Measurements from ENCODE around the gene LSMEM2.

LSMEM2 gene

DNA sequence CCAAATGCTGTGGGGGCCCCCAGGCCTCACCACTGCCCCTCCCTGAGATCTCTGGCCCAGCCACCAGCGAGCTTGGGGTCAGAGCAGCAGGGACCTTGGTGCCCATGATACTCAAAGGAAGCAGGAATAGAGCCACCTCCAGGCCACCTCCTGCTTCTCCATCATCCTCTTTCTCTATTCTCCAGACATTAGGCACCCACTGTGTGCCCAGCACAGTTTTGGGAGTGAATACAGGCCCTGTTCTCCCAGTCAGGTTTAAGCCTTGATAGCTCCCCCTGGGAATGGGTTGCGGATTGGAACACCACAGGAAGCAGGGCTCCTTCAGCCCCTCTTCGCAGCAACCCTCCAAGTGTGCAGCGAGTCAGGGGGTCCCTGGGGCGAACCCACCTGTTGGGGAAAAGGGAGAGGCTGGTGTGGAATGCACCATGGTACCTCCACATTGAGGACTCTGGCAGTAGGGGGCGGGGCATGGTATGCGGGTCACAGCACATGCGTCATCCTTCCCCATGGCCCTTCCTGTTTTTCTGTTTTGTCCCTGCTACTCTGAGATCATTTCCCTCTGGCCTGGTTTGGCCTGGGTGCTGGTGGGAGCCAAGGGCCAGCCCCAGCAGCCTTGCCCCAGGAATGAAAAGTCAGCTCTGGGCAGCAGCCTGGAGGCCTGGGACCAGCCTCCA is 24.2 kb upstream of the LSMEM2 start:
- Histone ChIP-seq H3K9ac (ENCODE audit: low read length) (no peak overlapping the region), H4K20me1 (ENCODE audit: low read depth, low read length) (no peaks in the 10 kb centered on the region), H3K4me3 (ENCODE audit: insufficient read depth, low read length, poor library complexity, severe bottlenecking) (no peak overlapping the region), H3K9me3 (ENCODE audit: insufficient read depth, low read length) (no peaks in the 10 kb centered on the region), H2AFZ (ENCODE audit: low read depth, low read length, severe bottlenecking) (no peak overlapping the region), H3K27me3 (ENCODE audit: low read length) (no peaks in the 10 kb centered on the region), H3K9me2 (replicated peaks; ENCODE audit: insufficient read depth, low read length) (no peaks in the 10 kb centered on the region), H3K27ac (ENCODE audit: low read depth, low read length) (no peak overlapping the region), H3K79me2 (ENCODE audit: insufficient read depth, low read length) (peaks cover 13% of the 10 kb centered on the region), H3K4me2 (ENCODE audit: low read depth, low read length, poor library complexity, severe bottlenecking) (no peak overlapping the region), H3F3A (ENCODE audit: insufficient read depth) (no peaks in the 10 kb centered on the region), H3K36me3 (ENCODE audit: low read length) (0 out of 2 replicates have a peak, but pooled peaks cover 3% of the 10 kb centered on the region)
- TF ChIP-seq, protein P1, sequence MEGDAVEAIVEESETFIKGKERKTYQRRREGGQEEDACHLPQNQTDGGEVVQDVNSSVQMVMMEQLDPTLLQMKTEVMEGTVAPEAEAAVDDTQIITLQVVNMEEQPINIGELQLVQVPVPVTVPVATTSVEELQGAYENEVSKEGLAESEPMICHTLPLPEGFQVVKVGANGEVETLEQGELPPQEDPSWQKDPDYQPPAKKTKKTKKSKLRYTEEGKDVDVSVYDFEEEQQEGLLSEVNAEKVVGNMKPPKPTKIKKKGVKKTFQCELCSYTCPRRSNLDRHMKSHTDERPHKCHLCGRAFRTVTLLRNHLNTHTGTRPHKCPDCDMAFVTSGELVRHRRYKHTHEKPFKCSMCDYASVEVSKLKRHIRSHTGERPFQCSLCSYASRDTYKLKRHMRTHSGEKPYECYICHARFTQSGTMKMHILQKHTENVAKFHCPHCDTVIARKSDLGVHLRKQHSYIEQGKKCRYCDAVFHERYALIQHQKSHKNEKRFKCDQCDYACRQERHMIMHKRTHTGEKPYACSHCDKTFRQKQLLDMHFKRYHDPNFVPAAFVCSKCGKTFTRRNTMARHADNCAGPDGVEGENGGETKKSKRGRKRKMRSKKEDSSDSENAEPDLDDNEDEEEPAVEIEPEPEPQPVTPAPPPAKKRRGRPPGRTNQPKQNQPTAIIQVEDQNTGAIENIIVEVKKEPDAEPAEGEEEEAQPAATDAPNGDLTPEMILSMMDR (IDR thresholded peaks at IDR 0.05; ENCODE audit: insufficient read depth, low read length, poor library complexity, severe bottlenecking): no peak
- no peak for TF ChIP-seq EZH2phosphoT487 (conservative IDR thresholded peaks at IDR 0.05; ENCODE audit: low read length)

DNA sequence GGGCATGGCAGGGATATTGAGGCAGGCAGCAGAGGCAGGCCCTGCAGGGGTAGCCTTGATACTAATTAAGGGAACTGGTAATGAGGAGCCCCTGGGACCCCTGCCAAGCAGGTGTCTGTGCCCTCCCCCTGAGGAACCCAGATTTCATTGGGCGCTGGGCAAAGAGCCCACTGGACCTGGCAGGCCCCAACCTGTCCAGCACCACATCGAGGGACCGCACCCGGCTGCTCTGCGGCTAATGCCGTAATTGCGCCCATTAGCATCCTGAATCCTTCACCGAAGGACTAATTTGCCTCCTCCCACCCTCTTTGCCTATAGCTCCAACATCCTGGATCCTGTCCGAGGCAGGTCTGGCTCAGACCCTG is 23.7 kb upstream of the LSMEM2 start:
- TF ChIP-seq EZH2phosphoT487 (conservative IDR thresholded peaks at IDR 0.05; ENCODE audit: low read length): no peak
- TF ChIP-seq, protein P1 (IDR thresholded peaks at IDR 0.05; ENCODE audit: insufficient read depth, low read length, poor library complexity, severe bottlenecking): no peak
- H3K27me3 ChIP-seq (ENCODE audit: low read length): no peaks in the 10 kb centered on the region
- H4K20me1 ChIP-seq (ENCODE audit: low read depth, low read length): no peaks in the 10 kb centered on the region
- no peak overlapping the region for H3K27ac ChIP-seq (ENCODE audit: low read depth, low read length)
- 0 out of 2 replicates have a peak, but pooled peaks cover 3% of the 10 kb centered on the region for H3K36me3 ChIP-seq (ENCODE audit: low read length)
- H3K9me2 ChIP-seq (replicated peaks; ENCODE audit: insufficient read depth, low read length): no peaks in the 10 kb centered on the region
- no peaks in the 10 kb centered on the region for H3F3A ChIP-seq (ENCODE audit: insufficient read depth)
- H2AFZ ChIP-seq (ENCODE audit: low read depth, low read length, severe bottlenecking): no peak overlapping the region
- no peak overlapping the region for H3K4me3 ChIP-seq (ENCODE audit: insufficient read depth, low read length, poor library complexity, severe bottlenecking)
- H3K9me3 ChIP-seq (ENCODE audit: insufficient read depth, low read length): no peaks in the 10 kb centered on the region
- peaks cover 7% of the 10 kb centered on the region; the same call in 1 of the 2 replicates for H3K79me2 ChIP-seq (ENCODE audit: insufficient read depth, low read length)
- H3K9ac ChIP-seq (ENCODE audit: low read length): no peak overlapping the region
- H3K4me2 ChIP-seq (ENCODE audit: low read depth, low read length, poor library complexity, severe bottlenecking): no peak overlapping the region

DNA sequence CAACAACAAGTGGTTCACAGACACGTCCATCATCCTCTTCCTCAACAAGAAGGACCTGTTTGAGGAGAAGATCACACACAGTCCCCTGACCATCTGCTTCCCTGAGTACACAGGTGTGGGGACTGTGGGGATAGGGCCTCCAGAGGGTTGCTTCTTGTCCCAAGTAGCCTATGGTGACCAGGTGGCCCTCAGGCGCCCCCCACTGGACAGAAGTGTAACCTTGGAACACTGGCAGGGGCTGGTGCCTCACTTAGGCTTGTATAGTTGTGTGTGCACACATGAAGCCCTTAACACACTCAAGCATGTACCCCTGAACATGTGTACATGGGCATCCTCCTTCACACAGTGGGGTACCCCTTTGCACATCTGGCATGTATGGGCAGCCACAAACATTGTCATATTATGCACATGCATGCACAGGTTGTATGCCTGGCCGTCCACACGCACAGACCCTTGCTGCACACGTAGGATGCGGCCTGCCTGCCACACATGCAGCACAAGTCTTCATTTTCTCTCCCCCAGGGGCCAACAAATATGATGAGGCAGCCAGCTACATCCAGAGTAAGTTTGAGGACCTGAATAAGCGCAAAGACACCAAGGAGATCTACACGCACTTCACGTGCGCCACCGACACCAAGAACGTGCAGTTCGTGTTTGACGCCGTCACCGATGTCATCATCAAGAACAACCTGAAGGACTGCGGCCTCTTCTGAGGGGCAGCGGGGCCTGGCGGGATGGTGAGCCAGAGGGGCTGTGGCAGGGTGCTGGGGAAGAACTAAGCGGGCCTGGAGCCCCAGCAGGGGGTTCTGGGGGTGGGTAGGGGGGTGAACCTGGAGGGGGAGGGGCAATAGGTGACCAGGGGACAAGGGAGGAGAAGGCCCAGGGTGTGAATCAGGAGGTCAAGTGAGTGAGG is 21.7 kb upstream of the LSMEM2 start:
- no peak overlapping the region for H3K27ac ChIP-seq (ENCODE audit: low read depth, low read length)
- no peaks in the 10 kb centered on the region for H3K9me3 ChIP-seq (ENCODE audit: insufficient read depth, low read length)
- no peak overlapping the region for H2AFZ ChIP-seq (ENCODE audit: low read depth, low read length, severe bottlenecking)
- H3K4me2 ChIP-seq (ENCODE audit: low read depth, low read length, poor library complexity, severe bottlenecking): no peak overlapping the region
- H3K79me2 ChIP-seq (ENCODE audit: insufficient read depth, low read length): no peaks in the 10 kb centered on the region
- H3K4me3 ChIP-seq (ENCODE audit: insufficient read depth, low read length, poor library complexity, severe bottlenecking): no peak overlapping the region
- H3K9ac ChIP-seq (ENCODE audit: low read length): no peak overlapping the region
- TF ChIP-seq, protein P1 (IDR thresholded peaks at IDR 0.05; ENCODE audit: insufficient read depth, low read length, poor library complexity, severe bottlenecking): peak; percentile 77
- TF ChIP-seq EZH2phosphoT487 (conservative IDR thresholded peaks at IDR 0.05; ENCODE audit: low read length): no peak
- no peaks in the 10 kb centered on the region for H3K9me2 ChIP-seq (replicated peaks; ENCODE audit: insufficient read depth, low read length)
- no peaks in the 10 kb centered on the region for H4K20me1 ChIP-seq (ENCODE audit: low read depth, low read length)
- H3K27me3 ChIP-seq (ENCODE audit: low read length): no peaks in the 10 kb centered on the region
- H3F3A ChIP-seq (ENCODE audit: insufficient read depth): no peaks in the 10 kb centered on the region
- 0 out of 2 replicates have a peak, but pooled peaks cover 3% of the 10 kb centered on the region for H3K36me3 ChIP-seq (ENCODE audit: low read length)
